GM19328 (cell line): ENCODE results near the gene PECR.
"Not testable (repeated sequence)": the region's sequence is repeated elsewhere in the genome, so short reads cannot be mapped to it uniquely, and the experiment has no call there.

Experiments used
- ATAC-seq: cut with Tn5 transposase; IDR thresholded peaks from one replicate; pipeline ENCODE4 v1.9.1; 2021; ENCODE audit warnings: mild to moderate bottlenecking, moderate library complexity; ENCODE audit not compliant: unreplicated experiment

The PECR gene

GRCh38 chr2:216004697-216005283 is 76.8 kb downstream of the PECR start:
- ATAC-seq: no peak

GRCh38 chr2:216003876-216004696 is 77.5 kb downstream of the PECR start:
- ATAC-seq: no peak

GRCh38 chr2:216002693-216003092 is 78.9 kb downstream of the PECR start:
- ATAC-seq: no peak

DNA sequence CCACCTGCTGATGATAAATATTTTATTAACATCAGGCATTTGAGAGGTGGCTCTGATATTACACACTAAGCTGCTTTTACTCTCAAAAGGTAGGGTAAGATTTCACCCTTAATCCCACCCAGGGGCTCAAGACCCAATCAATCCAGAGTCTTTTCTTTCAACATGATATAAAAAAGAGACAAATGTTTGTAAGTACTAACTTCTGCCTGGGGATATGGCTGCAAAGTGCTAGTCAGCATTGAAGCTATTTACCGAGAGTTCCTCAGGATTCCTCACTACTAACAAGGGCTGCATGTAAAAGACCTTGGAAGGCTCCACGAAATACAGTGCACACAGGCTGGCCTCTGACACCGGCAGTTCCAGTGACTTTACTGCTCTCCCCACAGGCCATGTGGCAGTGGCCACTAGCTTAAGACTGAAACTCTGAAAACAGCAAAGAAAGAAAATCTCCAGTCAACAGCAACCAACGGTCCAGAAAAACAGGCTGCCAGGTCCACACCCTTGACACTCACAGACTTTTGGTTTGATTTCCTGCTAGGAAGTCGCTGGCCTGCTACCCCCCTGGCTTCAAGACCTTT is 79.4 kb downstream of the PECR start:
- no peak for ATAC-seq

DNA sequence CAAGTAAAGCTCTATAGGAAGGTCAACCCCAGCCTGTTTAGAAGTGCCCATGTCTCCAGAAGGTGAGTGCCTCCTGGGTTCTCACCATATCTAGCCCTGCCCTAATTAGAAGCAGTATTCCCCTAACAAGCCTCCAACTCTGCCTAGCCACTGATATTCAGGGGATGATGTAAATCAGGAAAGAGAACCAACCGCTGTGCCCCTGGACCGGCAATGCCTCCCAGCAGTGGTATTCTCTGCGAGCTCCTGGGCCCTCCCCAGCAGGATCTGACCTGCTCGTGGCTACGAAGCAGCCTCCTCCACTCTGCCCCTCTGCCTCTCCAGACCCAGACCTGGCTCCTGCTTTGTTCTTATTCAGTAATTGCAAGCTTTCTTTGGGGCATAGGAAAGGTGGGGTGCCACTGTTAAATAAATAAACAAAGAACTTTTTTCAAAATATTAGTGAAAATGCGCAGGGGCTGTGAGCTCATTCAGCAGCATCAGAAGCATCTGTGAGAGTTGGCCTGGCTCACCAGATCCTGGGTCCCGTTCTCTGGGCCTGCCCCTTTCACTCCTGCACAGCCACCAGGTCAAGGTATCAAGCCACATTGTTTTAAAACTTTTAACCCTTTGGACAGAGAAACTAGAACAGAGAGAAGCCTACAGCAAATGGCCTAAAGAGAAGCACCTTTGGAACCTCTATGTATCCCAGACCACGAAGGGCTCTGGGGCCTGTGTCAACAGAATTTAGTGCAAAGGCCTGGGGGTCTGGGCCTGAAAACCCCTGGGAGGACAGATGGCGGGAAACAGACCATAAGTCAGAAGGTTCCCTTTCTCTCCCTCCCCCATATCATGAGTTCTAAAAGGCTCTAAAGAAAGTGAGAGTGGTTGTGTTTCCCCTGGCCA is 80.2 kb downstream of the PECR start:
- no peak for ATAC-seq

DNA sequence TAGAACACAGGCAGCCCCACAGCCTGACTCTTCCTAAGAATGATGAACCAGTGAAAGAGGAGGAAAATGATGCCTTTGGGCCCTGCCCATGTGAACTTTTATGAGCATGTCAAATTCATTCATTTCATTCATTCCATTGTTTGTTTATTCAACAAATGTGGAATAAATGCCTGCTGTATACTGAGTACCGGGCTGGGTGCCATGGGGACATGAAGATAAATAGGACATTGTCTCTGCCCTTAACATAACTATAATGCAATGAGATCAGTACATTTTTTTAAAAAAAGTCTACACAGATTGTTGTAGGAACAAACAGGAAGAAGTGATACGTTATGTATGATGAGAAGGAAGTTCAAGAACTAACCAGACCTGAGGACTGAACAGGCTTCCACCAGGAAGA is 83.0 kb downstream of the PECR start:
- no peak for ATAC-seq

- no peak for ATAC-seq
Observed at GRCh38 chr2:215997219-215997618, 84.4 kb downstream of the PECR start.

- no peak for ATAC-seq
Observed at GRCh38 chr2:215994911-215995310, 86.7 kb downstream of the PECR start.

- not testable (repeated sequence) for ATAC-seq
Observed at GRCh38 chr2:215988556-215989207, 92.9 kb downstream of the PECR start.
